HepG2 (cell line): Measurements from ENCODE around the gene ILDR2. TPM values are rescaled to one million over a fixed set of nuclear protein-coding genes. Genes with fewer than 3 reads are reported as not detected.
A peak's percentile ranks its signal among the peaks of the same experiment; 100 is the strongest.

Experiments
- DMAP1 ChIP-seq: IDR thresholded peaks from 2 replicates; pipeline ENCODE4 v1.6.1; 2016
- E2F2 ChIP-seq: sonication (generic); formaldehyde crosslinking; IDR thresholded peaks from 2 replicates; pipeline ENCODE4 v1.4.0; 2020; ENCODE audit warnings: missing genetic modification reagents, borderline replicate concordance
- FOXP1 ChIP-seq, 2 experiments: fragments of 450-650 bp in 1 of 2; IDR thresholded peaks; 2 replicates each; pipeline ENCODE4 v1.6.1; 2017 to 2018; ENCODE audit warnings: antibody characterized with exemption in 1 of 2
- GATAD1 ChIP-seq: IDR thresholded peaks from 2 replicates; pipeline ENCODE4 v1.6.1; 2016; ENCODE audit warnings: missing genetic modification reagents, missing compliant biosample characterization
- GATAD2A ChIP-seq: IDR thresholded peaks from 2 replicates; pipeline ENCODE4 v1.6.1; 2016
- HDAC2 ChIP-seq: sonication (generic); formaldehyde crosslinking; IDR thresholded peaks from 2 replicates; pipeline ENCODE4 v1.4.0; 2020; ENCODE audit warnings: missing genetic modification reagents
- HOXA3 ChIP-seq: sonication (generic); formaldehyde crosslinking; IDR thresholded peaks from 2 replicates; pipeline ENCODE4 v1.5.0; 2020; ENCODE audit warnings: missing genetic modification reagents
- KAT2B ChIP-seq: fragments of 150-350 bp; IDR thresholded peaks from 2 replicates; pipeline ENCODE4 v1.6.1; 2014; ENCODE audit warnings: low read depth, low read length, borderline replicate concordance
- KLF16 ChIP-seq, 2 experiments: sonication (generic) in 1 of 2; formaldehyde crosslinking in 1 of 2; IDR thresholded peaks; 2 replicates each; pipeline versions ENCODE4 v1.6.1 to v1.8.0; 2016 to 2023; ENCODE audit warnings: missing genetic modification reagents in 2 of 2, missing compliant biosample characterization in 1 of 2
- MED1 ChIP-seq: sonication (generic); formaldehyde crosslinking; IDR thresholded peaks from 2 replicates; pipeline ENCODE4 v1.4.0; 2020; ENCODE audit warnings: missing genetic modification reagents
- MIER3 ChIP-seq: IDR thresholded peaks from 2 replicates; pipeline ENCODE4 v1.6.1; 2016; ENCODE audit warnings: missing compliant biosample characterization, borderline replicate concordance
- NBN ChIP-seq: fragments of 450-650 bp; conservative IDR thresholded peaks from 2 replicates; pipeline ENCODE4 v1.6.1; 2017
- NFKB2 ChIP-seq: sonication (generic); formaldehyde crosslinking; IDR thresholded peaks from 2 replicates; pipeline ENCODE4 v1.4.0; 2020; ENCODE audit warnings: missing genetic modification reagents, borderline replicate concordance
- NFYB ChIP-seq: sonication (generic); formaldehyde crosslinking; IDR thresholded peaks from 2 replicates; pipeline ENCODE4 v1.4.0; 2020; ENCODE audit warnings: missing genetic modification reagents
- NR1H2 ChIP-seq: sonication (generic); formaldehyde crosslinking; IDR thresholded peaks from 2 replicates; pipeline ENCODE4 v1.8.1; 2022; ENCODE audit warnings: low read depth, missing genetic modification reagents, borderline replicate concordance
- POGZ ChIP-seq: sonication (generic); formaldehyde crosslinking; IDR thresholded peaks from 2 replicates; pipeline ENCODE4 v1.4.0; 2020; ENCODE audit warnings: mild to moderate bottlenecking, missing genetic modification reagents
- RARA ChIP-seq: IDR thresholded peaks from 2 replicates; pipeline ENCODE4 v1.6.1; 2016; ENCODE audit warnings: missing genetic modification reagents, missing compliant biosample characterization
- RXRA ChIP-seq: sonication (generic); formaldehyde crosslinking; IDR thresholded peaks from 2 replicates; pipeline ENCODE4 v1.5.1; 2020; ENCODE audit warnings: missing genetic modification reagents
- SOX5 ChIP-seq: IDR thresholded peaks from 2 replicates; pipeline ENCODE4 v1.6.1; 2016; ENCODE audit warnings: borderline replicate concordance
- SOX6 ChIP-seq, 2 experiments: fragments of 450-650 bp in 1 of 2; sonication (generic) in 1 of 2; formaldehyde crosslinking in 1 of 2; IDR thresholded peaks; 2 replicates each; pipeline versions ENCODE4 v1.4.0 to v1.6.1; 2017 to 2020; ENCODE audit warnings: antibody characterized with exemption in 1 of 2, mild to moderate bottlenecking in 1 of 2, missing genetic modification reagents in 1 of 2
- ZBTB25 ChIP-seq: IDR thresholded peaks from 2 replicates; pipeline ENCODE4 v1.6.1; 2018; ENCODE audit warnings: missing genetic modification reagents
- ZMYM2 ChIP-seq: sonication (generic); formaldehyde crosslinking; IDR thresholded peaks from 2 replicates; pipeline ENCODE4 v1.8.0; 2022; ENCODE audit warnings: mild to moderate bottlenecking, missing genetic modification reagents
- ZMYM4 ChIP-seq: sonication (generic); formaldehyde crosslinking; IDR thresholded peaks from 2 replicates; pipeline ENCODE4 v1.8.1; 2023; ENCODE audit warnings: mild to moderate bottlenecking, missing genetic modification reagents
- ZNF264 ChIP-seq: sonication (generic); formaldehyde crosslinking; IDR thresholded peaks from 2 replicates; pipeline ENCODE4 v1.4.0; 2020; ENCODE audit warnings: missing genetic modification reagents
- ZNF292 ChIP-seq: sonication (generic); formaldehyde crosslinking; IDR thresholded peaks from 2 replicates; pipeline ENCODE4 v1.8.1; 2022; ENCODE audit warnings: mild to moderate bottlenecking, low read depth, missing genetic modification reagents, borderline replicate concordance
- ZNF362 ChIP-seq: sonication (generic); formaldehyde crosslinking; IDR thresholded peaks from 2 replicates; pipeline ENCODE4 v1.4.0; 2020; ENCODE audit warnings: missing genetic modification reagents, mild to moderate bottlenecking, borderline replicate concordance
- ZNF770 ChIP-seq: sonication (generic); formaldehyde crosslinking; IDR thresholded peaks from 2 replicates; pipeline ENCODE4 v1.5.0; 2020; ENCODE audit warnings: mild to moderate bottlenecking, missing genetic modification reagents
- ZNF878 ChIP-seq: sonication (generic); formaldehyde crosslinking; IDR thresholded peaks from 2 replicates; pipeline ENCODE4 v1.8.1; 2023; ENCODE audit warnings: mild to moderate bottlenecking, missing genetic modification reagents, moderate library complexity
- polyA plus RNA-seq, 8 experiments: library from polyadenylated mRNA; depleted of rRNA in 3 of 8; stranded (reverse) in 7 of 8; unstranded in 1 of 8; fragments of >200 nt; fragmentation: Illumina TruSeq in 4 of 8; extraction: Trizol in 4 of 8; gene quantifications; 2 replicates each; pipeline versions ENCODE4 v1.2.1 to v1.2.3, GENCODE V29; 2011 to 2016; ENCODE audit warnings: low read depth in 4 of 8, missing spikeins in 1 of 8, mixed read lengths in 1 of 8; ENCODE audit not compliant: insufficient read depth in 1 of 8
- total RNA-seq, 5 experiments: library from RNA; depleted of rRNA; stranded (reverse); fragments of >200 nt; fragmentation: Illumina TruSeq; extraction: Trizol; gene quantifications; 2 replicates each; pipeline ENCODE4 v1.2.3, GENCODE V29; 2016; ENCODE audit warnings: low read depth in 1 of 5

The ILDR2 gene
- total and polyA plus RNA-seq, 2 of the 13 experiments (the other 11 are each of a cell fraction or from before 2014, with no cell fraction given), result 0.04 TPM; not detected in 1

DNA sequence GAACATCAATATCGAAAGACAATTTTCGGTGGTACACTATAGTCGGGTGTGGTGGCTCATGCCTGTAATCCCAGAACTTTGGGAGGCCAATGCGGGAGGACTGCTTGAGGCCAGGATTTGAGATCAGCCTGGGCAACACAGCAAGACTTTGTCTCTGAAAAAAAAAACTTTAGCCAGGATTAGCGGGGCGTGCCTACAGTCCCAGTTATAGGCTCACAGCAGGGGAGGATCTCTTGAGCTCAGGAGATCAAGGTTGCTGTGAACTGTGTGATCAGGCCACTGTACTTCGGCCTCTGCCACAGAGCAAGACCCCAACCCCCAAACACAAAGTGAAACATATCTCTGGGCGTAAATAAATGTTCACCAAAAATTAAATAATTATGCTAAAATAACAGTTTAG is 100.9 kb downstream of the ILDR2 start (continued):
- TF ChIP-seq GATAD2A (CRISPR knock-in tag) (peak; percentile 57), SOX6 (IDR thresholded peaks at IDR 0.05) (no peak), SOX6 (CRISPR knock-in tag; IDR thresholded peaks at IDR 0.05) (peak; percentile 33), RXRA (CRISPR knock-in tag) (peak; percentile 51; the same call in 1 of the 2 replicates), ZNF362 (CRISPR knock-in tag) (peak; percentile 98), ZNF264 (0 out of 2 replicates have a peak, but pooled peaks have one; percentile 55), DMAP1 (CRISPR knock-in tag) (no peak), NFYB (CRISPR knock-in tag) (peak; percentile 14; the same call in 1 of the 2 replicates), HOXA3 (peak; percentile 43; the same call in 1 of the 2 replicates), ZMYM4 (peak; percentile 57; the same call in 1 of the 2 replicates), NFKB2 (CRISPR knock-in tag) (no peak), POGZ (CRISPR knock-in tag) (peak; percentile 83), HDAC2 (CRISPR knock-in tag) (peak; percentile 84), E2F2 (no peak), ZMYM2 (CRISPR knock-in tag) (peak; percentile 95), FOXP1 (IDR thresholded peaks at IDR 0.05) (no peak), FOXP1 (CRISPR knock-in tag; IDR thresholded peaks at IDR 0.05) (peak; percentile 23; the same call in 1 of the 2 replicates), MED1 (CRISPR knock-in tag) (peak; percentile 56), ZNF878 (peak; percentile 54; the same call in 1 of the 2 replicates), KLF16 (CRISPR knock-in tag; IDR thresholded peaks at IDR 0.05) (peak in 1 of 2 experiments; percentile 34; a peak in 1 of 4 replicates), RARA (CRISPR knock-in tag) (peak; percentile 76), SOX5 (CRISPR knock-in tag) (peak; percentile 31; the same call in 1 of the 2 replicates), NR1H2 (CRISPR knock-in tag) (no peak), MIER3 (CRISPR knock-in tag) (peak; percentile 36; the same call in 1 of the 2 replicates), ZNF292 (CRISPR knock-in tag) (0 out of 2 replicates have a peak, but pooled peaks have one; percentile 43), ZNF770 (CRISPR knock-in tag) (peak; percentile 99), KAT2B (no peak), NBN (no peak), GATAD1 (CRISPR knock-in tag) (0 out of 2 replicates have a peak, but pooled peaks have one; percentile 20), ZBTB25 (CRISPR knock-in tag) (0 out of 2 replicates have a peak, but pooled peaks have one; percentile 24)
